HL-60/S4 treated with phorbol 12-myristate 13-acetate at 8.2 ng/mL for 4 days and 3 days (cell line): ENCODE measurements around the gene PRAMEF6.
"Not testable (repeated sequence)": the region's sequence is repeated elsewhere in the genome, so short reads cannot be mapped to it uniquely, and the experiment has no call there.

Experiments used
- in situ Hi-C: fragments of 300-500 bp; cut with MboI; formaldehyde crosslinking; loops from 2 replicates; pipeline ENCODE4 v1.15.0; 2022; ENCODE audit warnings: low sequenced_read_pairs

Gene PRAMEF6

GRCh38 chr1:12947480-12947879, at the start of gene PRAMEF6:
PRAMEF6 (minus strand) TSS chr1:12947580; CDS start chr1:12942518, 5,062 bp downstream.
- in situ Hi-C loops = not testable (repeated sequence)

GRCh38 chr1:12924368-12924767, 23.0 kb downstream of the PRAMEF6 start:
- in situ Hi-C loops = not testable (repeated sequence)

GRCh38 chr1:12921749-12922148, 25.6 kb downstream of the PRAMEF6 start:
- in situ Hi-C loops = not testable (repeated sequence)

- in situ Hi-C loops = not testable (repeated sequence)
Measured at GRCh38 chr1:12916310-12916709, 31.1 kb downstream of the PRAMEF6 start, which contains the start of gene PRAMEF7. PRAMEF7 (plus strand) TSS chr1:12916610; CDS start chr1:12917693, 1,083 bp downstream.

GRCh38 chr1:12903793-12904572, 43.4 kb downstream of the PRAMEF6 start:
- in situ Hi-C loops = not testable (repeated sequence)

- in situ Hi-C loops = not testable (repeated sequence)
Measured at GRCh38 chr1:12899186-12899585, 48.2 kb downstream of the PRAMEF6 start.

GRCh38 chr1:12898170-12898569, 49.2 kb downstream of the PRAMEF6 start, which contains the start of gene PRAMEF10:
PRAMEF10 (minus strand) TSS chr1:12898270; CDS start chr1:12895847, 2,423 bp downstream.
- in situ Hi-C loops = not testable (repeated sequence)
